CD14-positive monocyte (primary cell): ENCODE data around the gene AHI1. TPM values are rescaled to one million over a fixed set of nuclear protein-coding genes. Genes with fewer than 3 reads are reported as not detected.

Source experiments
- DNase-seq, 3 donors: peaks; one replicate each; pipeline ENCODE4 v3.0.0-alpha.2; 2011 to 2022
- H2AFZ ChIP-seq: 2 replicates; pipeline ENCODE4 v1.6.0; 2012; ENCODE audit warnings: mild to moderate bottlenecking, low read depth, low read length, inconsistent platforms; ENCODE audit not compliant: insufficient read depth, poor library complexity, severe bottlenecking
- H3K27ac ChIP-seq, 2 donors: 1 replicate in 1 of 2; 2 replicates in 1 of 2; pipeline ENCODE4 v1.5.1; 2012 to 2013; ENCODE audit warnings: low read length in 2 of 2, control low read depth in 1 of 2, inconsistent platforms in 1 of 2, low read depth in 1 of 2, mild to moderate bottlenecking in 1 of 2
- H3K27me3 ChIP-seq, 2 donors: one replicate each; pipeline versions ENCODE4 v1.6.0 to v1.6.1; 2011 to 2013; ENCODE audit warnings: low read length in 2 of 2; ENCODE audit not compliant: control insufficient read depth in 2 of 2, insufficient read depth in 2 of 2
- H3K36me3 ChIP-seq, 2 donors: replicated peaks in 1 of 2; 1 replicate in 1 of 2; 2 replicates in 1 of 2; pipeline versions ENCODE4 v1.5.1 to v1.6.1; 2012 to 2013; ENCODE audit warnings: low read length in 2 of 2, control low read depth in 1 of 2, inconsistent platforms in 1 of 2, mild to moderate bottlenecking in 1 of 2; ENCODE audit not compliant: insufficient read depth in 2 of 2, control insufficient read depth in 1 of 2
- H3K4me1 ChIP-seq, 2 donors: 1 replicate in 1 of 2; 2 replicates in 1 of 2; pipeline versions ENCODE4 v1.5.1 to v1.6.1; 2012 to 2013; ENCODE audit warnings: low read length in 2 of 2, control low read depth in 1 of 2, inconsistent platforms in 1 of 2, mild to moderate bottlenecking in 1 of 2, moderate library complexity in 1 of 2; ENCODE audit not compliant: insufficient read depth in 2 of 2, control insufficient read depth in 1 of 2
- H3K4me2 ChIP-seq: replicated peaks from 2 replicates; pipeline ENCODE3; 2012; ENCODE audit warnings: low read length, moderate library complexity, mild to moderate bottlenecking; ENCODE audit not compliant: poor library complexity, severe bottlenecking; ENCODE audit errors: extremely low read depth
- H3K4me3 ChIP-seq, 3 experiments: fragments of 200-600 bp in 1 of 3; sonication (generic) in 1 of 3; replicated peaks in 1 of 3; 1 replicate in 2 of 3; 2 replicates in 1 of 3; pipeline ENCODE4 v1.5.1; 2011 to 2013; ENCODE audit warnings: low read length in 3 of 3, mild to moderate bottlenecking in 3 of 3, control low read depth in 2 of 3, low read depth in 2 of 3, inconsistent platforms in 1 of 3, moderate library complexity in 1 of 3
- H3K79me2 ChIP-seq: 2 replicates; pipeline ENCODE4 v1.6.0; 2012; ENCODE audit warnings: mild to moderate bottlenecking, control low read depth, inconsistent platforms, low read length, moderate library complexity; ENCODE audit not compliant: insufficient read depth
- H3K9ac ChIP-seq: 2 replicates; pipeline ENCODE4 v1.6.0; 2017; ENCODE audit warnings: low read length, mild to moderate bottlenecking; ENCODE audit not compliant: insufficient read depth, poor library complexity, severe bottlenecking
- H3K9me3 ChIP-seq, 2 donors: replicated peaks in 1 of 2; 1 replicate in 1 of 2; 2 replicates in 1 of 2; pipeline versions ENCODE4 v1.5.1 to v1.6.1; 2012 to 2013; ENCODE audit warnings: low read length in 2 of 2, control low read depth in 1 of 2; ENCODE audit not compliant: control insufficient read depth in 1 of 2, insufficient read depth in 1 of 2
- H4K20me1 ChIP-seq: 2 replicates; pipeline ENCODE4 v1.6.0; 2012; ENCODE audit warnings: mild to moderate bottlenecking, low read length, control low read depth, moderate library complexity; ENCODE audit not compliant: insufficient read depth
- H3K27ac Mint-ChIP-seq, 7 donors: one replicate each; pipeline ENCODE4 v1.8.0; 2020; ENCODE audit warnings: mild to moderate bottlenecking in 7 of 7, mixed read lengths in 7 of 7, moderate library complexity in 6 of 7, inconsistent platforms in 2 of 7
- H3K27me3 Mint-ChIP-seq, 3 donors: one replicate each; pipeline ENCODE4 v1.8.0; 2021 to 2022; ENCODE audit warnings: low read depth in 3 of 3, mild to moderate bottlenecking in 3 of 3, mixed read lengths in 3 of 3, moderate library complexity in 3 of 3, inconsistent platforms in 1 of 3
- H3K36me3 Mint-ChIP-seq, 2 donors: one replicate each; pipeline ENCODE4 v1.8.0; 2020; ENCODE audit warnings: mixed read lengths in 2 of 2, inconsistent platforms in 1 of 2, mild to moderate bottlenecking in 1 of 2
- H3K4me1 Mint-ChIP-seq: one replicate; pipeline ENCODE4 v1.8.0; 2020; ENCODE audit warnings: mild to moderate bottlenecking, mixed read lengths
- H3K4me3 Mint-ChIP-seq, 2 donors: one replicate each; pipeline ENCODE4 v1.8.0; 2020; ENCODE audit warnings: mild to moderate bottlenecking in 2 of 2, mixed read lengths in 2 of 2, moderate library complexity in 1 of 2
- H3K9me3 Mint-ChIP-seq, 7 donors: one replicate each; pipeline ENCODE4 v1.8.0; 2020 to 2022; ENCODE audit warnings: mixed read lengths in 7 of 7, mild to moderate bottlenecking in 6 of 7, moderate library complexity in 6 of 7, inconsistent platforms in 2 of 7
- WGBS: methylation state at CpG from one replicate; pipeline ENCODE4 v1.1.5; 2013; ENCODE audit warnings: missing lambda C conversion rate; ENCODE audit not compliant: insufficient coverage; 5-methylcytosine and 5-hydroxymethylcytosine counted together
- intact Hi-C, 2 donors: fragments of 100-400 bp; cut with micrococcal nuclease; formaldehyde crosslinking; loops; one replicate each; pipeline versions ENCODE4 v1.15.0 to v1.15.1; 2023
- polyA plus RNA-seq, 3 donors: library from polyadenylated mRNA; depleted of rRNA in 1 of 3; unstranded in 2 of 3; stranded (reverse) in 1 of 3; fragments of 300-500 nt in 2 of 3; fragments of >200 nt in 1 of 3; fragmentation: Illumina TruSeq in 2 of 3; gene quantifications; 1 replicate in 2 of 3; 2 replicates in 1 of 3; pipeline ENCODE4 v1.2.3, GENCODE V29; 2012 to 2021
- TF ChIP-seq, protein P1 (sequence below): fragments of 200-600 bp; IDR thresholded peaks from one replicate; pipeline ENCODE4 v1.8.0; 2022; ENCODE audit warnings: antibody characterized with exemption, mild to moderate bottlenecking

AHI1 gene
- polyA plus RNA-seq, 3 donors: 0.91 to 2.8 (median 1.4) TPM

GRCh38 chr6:135504734-135505133, 7.2 kb upstream of the AHI1 start:
- Histone ChIP-seq H3K36me3 (no peaks in the 10 kb centered on the region), H3K4me3 (no peak overlapping the region), H2AFZ (no peak overlapping the region), H3K9me3 (no peaks in the 10 kb centered on the region), H3K27ac (no peak overlapping the region), H3K4me2 (no peak overlapping the region), H3K27me3 (no peaks in the 10 kb centered on the region), H3K79me2 (no peaks in the 10 kb centered on the region), H3K4me1 (no peaks in the 10 kb centered on the region), H4K20me1 (no peaks in the 10 kb centered on the region), H3K9ac (no peak overlapping the region)
- Mint-ChIP-seq H3K36me3 (no peaks in the 10 kb centered on the region), H3K27me3 (no peaks in the 10 kb centered on the region), H3K27ac (no peak overlapping the region), H3K9me3 (no peaks in the 10 kb centered on the region), H3K4me3 (no peak overlapping the region), H3K4me1 (no peaks in the 10 kb centered on the region)
- TF ChIP-seq, protein P1, sequence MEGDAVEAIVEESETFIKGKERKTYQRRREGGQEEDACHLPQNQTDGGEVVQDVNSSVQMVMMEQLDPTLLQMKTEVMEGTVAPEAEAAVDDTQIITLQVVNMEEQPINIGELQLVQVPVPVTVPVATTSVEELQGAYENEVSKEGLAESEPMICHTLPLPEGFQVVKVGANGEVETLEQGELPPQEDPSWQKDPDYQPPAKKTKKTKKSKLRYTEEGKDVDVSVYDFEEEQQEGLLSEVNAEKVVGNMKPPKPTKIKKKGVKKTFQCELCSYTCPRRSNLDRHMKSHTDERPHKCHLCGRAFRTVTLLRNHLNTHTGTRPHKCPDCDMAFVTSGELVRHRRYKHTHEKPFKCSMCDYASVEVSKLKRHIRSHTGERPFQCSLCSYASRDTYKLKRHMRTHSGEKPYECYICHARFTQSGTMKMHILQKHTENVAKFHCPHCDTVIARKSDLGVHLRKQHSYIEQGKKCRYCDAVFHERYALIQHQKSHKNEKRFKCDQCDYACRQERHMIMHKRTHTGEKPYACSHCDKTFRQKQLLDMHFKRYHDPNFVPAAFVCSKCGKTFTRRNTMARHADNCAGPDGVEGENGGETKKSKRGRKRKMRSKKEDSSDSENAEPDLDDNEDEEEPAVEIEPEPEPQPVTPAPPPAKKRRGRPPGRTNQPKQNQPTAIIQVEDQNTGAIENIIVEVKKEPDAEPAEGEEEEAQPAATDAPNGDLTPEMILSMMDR: no peak
- intact Hi-C loops: loop anchor here in 1 of 2 donors (10.0 kb wide), 1 partner anchor 720 kb away; no protein-coding TSS in a partner anchor
- WGBS: 96% methylated on average over 3 of the region's 3 CpGs
- no peak for DNase-seq

DNA sequence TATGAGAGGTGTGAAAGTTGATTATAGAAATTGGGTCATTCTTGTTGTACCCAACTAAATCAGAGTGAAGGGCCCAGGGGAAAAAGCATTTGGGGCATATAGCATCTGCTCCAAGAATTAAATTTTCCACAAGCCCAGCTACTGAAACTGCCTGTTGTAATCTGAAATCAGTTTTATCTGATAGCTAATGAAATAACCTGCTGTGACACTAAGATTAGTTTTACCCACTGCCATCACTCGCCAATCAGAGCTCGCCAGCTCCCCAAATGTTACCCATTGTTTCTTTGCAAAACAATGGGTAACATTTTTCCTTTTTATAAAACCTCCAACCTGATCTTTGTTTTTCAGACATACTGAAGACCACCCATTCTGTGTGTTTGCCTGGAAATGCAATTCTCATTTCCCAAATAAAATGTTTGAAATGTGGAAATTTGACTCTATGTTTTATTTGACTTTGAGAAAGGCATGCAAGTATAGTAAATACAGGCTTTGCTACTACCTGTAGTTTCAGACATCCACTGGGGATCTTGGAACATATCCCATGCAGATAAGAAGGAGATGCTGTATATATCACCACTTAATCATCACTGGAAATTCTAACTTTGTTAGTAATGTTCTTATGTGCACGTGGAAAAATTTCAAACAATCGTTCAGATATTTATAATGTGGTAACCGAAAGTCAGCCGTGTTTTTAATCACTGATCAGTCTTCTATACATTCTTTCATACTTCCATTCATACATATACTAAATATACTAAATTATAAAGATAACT, 6.3 kb upstream of the AHI1 start:
- Histone ChIP-seq H4K20me1 (no peaks in the 10 kb centered on the region), H2AFZ (no peak overlapping the region), H3K4me1 (peaks cover 0 to 2% of the 10 kb centered on the region in 2 donors), H3K4me2 (no peak overlapping the region), H3K27me3 (no peaks in the 10 kb centered on the region), H3K79me2 (no peaks in the 10 kb centered on the region), H3K27ac (no peak overlapping the region), H3K9ac (no peak overlapping the region), H3K4me3 (no peak overlapping the region), H3K9me3 (no peaks in the 10 kb centered on the region), H3K36me3 (no peaks in the 10 kb centered on the region)
- Mint-ChIP-seq H3K9me3 (no peaks in the 10 kb centered on the region), H3K4me1 (no peaks in the 10 kb centered on the region), H3K27me3 (no peaks in the 10 kb centered on the region), H3K27ac (no peak overlapping the region), H3K36me3 (no peaks in the 10 kb centered on the region), H3K4me3 (no peak overlapping the region)
- no peak for DNase-seq
- WGBS: 100% methylated on average over 2 of the region's 6 CpGs
- intact Hi-C loops: loop anchor here in 1 of 2 donors (10.0 kb wide), 1 partner anchor 721 kb away; no protein-coding TSS in a partner anchor
- TF ChIP-seq, protein P1: no peak
